Measurements from ENCODE around the gene CALML3. TPM values are rescaled to one million over a fixed set of nuclear protein-coding genes. Genes with fewer than 3 reads are reported as not detected.
A peak's percentile ranks its signal among the peaks of the same experiment; 100 is the strongest.

The CALML3 gene
- total RNA-seq, 1 donor from 2014 or later, result under 0.01 TPM

- no peak for DNase-seq (ENCODE audit: low spot score in 2 of 2)
- no peak for FAIRE-seq
Observed at GRCh38 chr10:5536486-5537081, 11.8 kb downstream of the CALML3 start.

GRCh38 chr10:5537684-5538083, 12.9 kb downstream of the CALML3 start:
- DNase-seq (ENCODE audit: low spot score in 2 of 2) (no peak), FAIRE-seq (no peak)

GRCh38 chr10:5538446-5538845, 13.7 kb downstream of the CALML3 start:
- FAIRE-seq (no peak), DNase-seq (ENCODE audit: low spot score in 2 of 2) (no peak)

- DNase-seq (ENCODE audit: low spot score in 2 of 2) (no peak), FAIRE-seq (no peak)
Observed at GRCh38 chr10:5538892-5539651, 14.3 kb downstream of the CALML3 start.

GRCh38 chr10:5540080-5540479, 15.3 kb downstream of the CALML3 start:
- no peak for FAIRE-seq
- DNase-seq (ENCODE audit: low spot score in 2 of 2), result no peak

- DNase-seq (ENCODE audit: low spot score in 2 of 2) (no peak), FAIRE-seq (no peak)
Observed at GRCh38 chr10:5540891-5541290, 16.1 kb downstream of the CALML3 start.

GRCh38 chr10:5542100-5542499, 17.3 kb downstream of the CALML3 start:
- FAIRE-seq (peak; percentile 54), DNase-seq (ENCODE audit: low spot score in 2 of 2) (no peak)

- FAIRE-seq (no peak), DNase-seq (ENCODE audit: low spot score in 2 of 2) (no peak)
Observed at GRCh38 chr10:5543623-5544022, 18.9 kb downstream of the CALML3 start.

- no peak for DNase-seq (ENCODE audit: low spot score in 2 of 2)
- no peak for FAIRE-seq
Observed at GRCh38 chr10:5544216-5544805, 19.6 kb downstream of the CALML3 start.

- FAIRE-seq, result no peak
- DNase-seq (ENCODE audit: low spot score in 2 of 2), result no peak
Observed at GRCh38 chr10:5545011-5545410, 20.2 kb downstream of the CALML3 start.

- DNase-seq (ENCODE audit: low spot score in 2 of 2) (no peak), FAIRE-seq (no peak)
Observed at GRCh38 chr10:5545426-5545777, 20.6 kb downstream of the CALML3 start.

GRCh38 chr10:5545778-5546710, 21.3 kb downstream of the CALML3 start:
- FAIRE-seq, result no peak

GRCh38 chr10:5546891-5547680, 22.3 kb downstream of the CALML3 start:
- DNase-seq (ENCODE audit: low spot score in 2 of 2) (no peak), FAIRE-seq (no peak)

More at GRCh38 chr10:5545778-5546710, 21.3 kb downstream of the CALML3 start:
- DNase-seq (ENCODE audit: low spot score in 2 of 2), result no peak

- no peak for DNase-seq (ENCODE audit: low spot score in 2 of 2)
Observed at GRCh38 chr10:5547681-5547930, 22.8 kb downstream of the CALML3 start.

GRCh38 chr10:5547931-5548660, 23.3 kb downstream of the CALML3 start:
- DNase-seq (ENCODE audit: low spot score in 2 of 2) (no peak), FAIRE-seq (no peak)

More at GRCh38 chr10:5547681-5547930, 22.8 kb downstream of the CALML3 start:
- FAIRE-seq, result no peak

GRCh38 chr10:5549462-5550249, 24.9 kb downstream of the CALML3 start:
- no peak for FAIRE-seq
- DNase-seq (ENCODE audit: low spot score in 2 of 2), result no peak

- DNase-seq (ENCODE audit: low spot score in 2 of 2), result no peak
Observed at GRCh38 chr10:5550250-5550545, 25.4 kb downstream of the CALML3 start.

GRCh38 chr10:5550621-5551530, 26.1 kb downstream of the CALML3 start:
- no peak for DNase-seq (ENCODE audit: low spot score in 2 of 2)
- FAIRE-seq, result no peak

More at GRCh38 chr10:5550250-5550545, 25.4 kb downstream of the CALML3 start:
- no peak for FAIRE-seq
